ENCODE data around the gene KIF26A.

KIF26A gene

GRCh38 chr14:104107611-104108569 is 30.5 kb upstream of the KIF26A start:
- H2BK120ac ChIP-seq (ENCODE audit: low read depth, low read length), result no peak overlapping the region
- WGBS (ENCODE audit: extremely low coverage, insufficient coverage, low lambda C conversion rate), result no CpG with 5 or more reads among the region's 32 CpGs
- no peak for DNase-seq
- H3K4me2 ChIP-seq (ENCODE audit: low read length), result no peak overlapping the region
- H3K79me2 ChIP-seq (ENCODE audit: control insufficient read depth, insufficient read depth, low read length), result no peaks in the 10 kb centered on the region
- no peak overlapping the region for H3K9ac ChIP-seq (ENCODE audit: low read length)
- H3K4me1 ChIP-seq (ENCODE audit: control insufficient read depth, low read depth, low read length), result no peaks in the 10 kb centered on the region
- H3K56ac ChIP-seq (ENCODE audit: low read length), result no peak overlapping the region
- no peak overlapping the region for H3K18ac ChIP-seq (ENCODE audit: low read length)
- no peak overlapping the region for H3K23ac ChIP-seq (ENCODE audit: low read length)
- no peaks in the 10 kb centered on the region for H3K36me3 ChIP-seq (ENCODE audit: control insufficient read depth, insufficient read depth, low read length)
- H2AK5ac ChIP-seq (ENCODE audit: low read length), result no peak overlapping the region
- H3K4me3 ChIP-seq (ENCODE audit: low read length), result no peak overlapping the region
- H4K8ac ChIP-seq (ENCODE audit: low read depth, low read length), result no peak overlapping the region
- H3K79me1 ChIP-seq (ENCODE audit: low read length), result no peaks in the 10 kb centered on the region
- H2BK15ac ChIP-seq (replicated peaks; ENCODE audit: low read depth), result no peak overlapping the region
- H4K5ac ChIP-seq (ENCODE audit: low read length), result no peak overlapping the region
- no peak overlapping the region for H3K27ac ChIP-seq (ENCODE audit: low read depth, low read length)
- no peak overlapping the region for H2BK5ac ChIP-seq (ENCODE audit: low read length)
- no peaks in the 10 kb centered on the region for H3K27me3 ChIP-seq (ENCODE audit: insufficient read depth, low read length, poor library complexity)
- H3K4ac ChIP-seq (ENCODE audit: low read depth, low read length), result no peak overlapping the region

DNA sequence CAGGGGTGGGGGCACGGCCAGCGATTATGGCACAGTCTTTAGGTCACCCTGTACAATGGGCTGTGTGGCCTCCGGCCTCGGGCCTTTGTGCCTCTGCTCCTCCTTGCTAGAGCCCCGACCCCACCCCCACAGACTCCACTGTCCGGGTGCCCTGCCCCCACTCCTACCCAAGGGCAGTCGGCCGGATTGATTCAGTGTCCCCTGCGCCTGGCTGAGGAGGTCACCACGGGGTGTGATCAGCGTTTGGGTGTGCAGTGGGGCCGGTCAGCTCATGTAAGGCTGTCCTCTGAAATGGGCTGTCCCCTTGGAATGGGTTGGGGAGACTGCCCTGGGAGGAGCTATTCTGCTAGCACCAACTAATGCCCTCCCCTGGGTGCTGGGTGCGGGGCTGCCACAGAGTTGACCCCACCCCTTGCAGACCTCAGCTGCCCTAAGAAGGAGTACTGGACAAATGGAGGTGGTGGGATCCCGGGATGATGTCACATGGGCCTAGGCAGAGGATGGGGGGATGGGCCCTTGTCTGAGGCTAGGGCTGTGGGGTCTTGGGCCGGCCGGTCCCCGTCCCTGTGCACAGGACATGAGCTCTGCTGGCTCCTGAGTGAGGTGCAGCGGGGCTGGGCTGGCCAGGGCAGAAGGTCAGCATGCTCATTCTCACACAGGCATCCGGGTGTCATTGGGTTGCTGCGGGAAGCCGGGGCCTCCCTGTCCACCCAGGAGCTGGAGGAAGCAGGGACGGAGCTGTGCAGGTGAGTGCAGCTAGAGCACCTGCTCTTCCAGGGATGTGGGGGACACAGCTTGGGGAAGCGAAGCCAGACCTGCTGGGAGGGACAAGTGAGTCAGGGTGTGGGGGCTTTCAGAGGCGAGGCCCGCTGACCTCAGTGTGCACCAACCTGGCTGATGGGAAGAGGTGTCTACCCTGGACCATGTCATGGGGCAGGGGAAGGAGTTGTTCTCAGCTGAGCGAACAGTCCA is 29.5 kb upstream of the KIF26A start:
- H2BK15ac ChIP-seq (replicated peaks; ENCODE audit: low read depth), result no peak overlapping the region
- no peak overlapping the region for H4K8ac ChIP-seq (ENCODE audit: low read depth, low read length)
- H3K27me3 ChIP-seq (ENCODE audit: insufficient read depth, low read length, poor library complexity), result no peaks in the 10 kb centered on the region
- H3K18ac ChIP-seq (ENCODE audit: low read length), result no peak overlapping the region
- no peaks in the 10 kb centered on the region for H3K79me2 ChIP-seq (ENCODE audit: control insufficient read depth, insufficient read depth, low read length)
- WGBS (ENCODE audit: extremely low coverage, insufficient coverage, low lambda C conversion rate), result no CpG with 5 or more reads among the region's 26 CpGs
- H3K79me1 ChIP-seq (ENCODE audit: low read length), result no peaks in the 10 kb centered on the region
- no peak overlapping the region for H3K23ac ChIP-seq (ENCODE audit: low read length)
- no peak overlapping the region for H2BK5ac ChIP-seq (ENCODE audit: low read length)
- no peak overlapping the region for H4K5ac ChIP-seq (ENCODE audit: low read length)
- no peak overlapping the region for H2AK5ac ChIP-seq (ENCODE audit: low read length)
- H3K56ac ChIP-seq (ENCODE audit: low read length), result no peak overlapping the region
- no peak overlapping the region for H3K4me3 ChIP-seq (ENCODE audit: low read length)
- H3K27ac ChIP-seq (ENCODE audit: low read depth, low read length), result no peak overlapping the region
- H3K4me2 ChIP-seq (ENCODE audit: low read length), result no peak overlapping the region
- H3K36me3 ChIP-seq (ENCODE audit: control insufficient read depth, insufficient read depth, low read length), result no peaks in the 10 kb centered on the region
- DNase-seq, result no peak
- H3K4ac ChIP-seq (ENCODE audit: low read depth, low read length), result no peak overlapping the region
- H3K9ac ChIP-seq (ENCODE audit: low read length), result no peak overlapping the region
- no peak overlapping the region for H2BK120ac ChIP-seq (ENCODE audit: low read depth, low read length)
- H3K4me1 ChIP-seq (ENCODE audit: control insufficient read depth, low read depth, low read length), result no peaks in the 10 kb centered on the region

- H3K18ac ChIP-seq (ENCODE audit: low read length), result no peak overlapping the region
- DNase-seq, result no peak
- H3K4me2 ChIP-seq (ENCODE audit: low read length), result no peak overlapping the region
- no peaks in the 10 kb centered on the region for H3K79me2 ChIP-seq (ENCODE audit: control insufficient read depth, insufficient read depth, low read length)
- no peaks in the 10 kb centered on the region for H3K4me1 ChIP-seq (ENCODE audit: control insufficient read depth, low read depth, low read length)
- no peak overlapping the region for H3K23ac ChIP-seq (ENCODE audit: low read length)
- H3K27me3 ChIP-seq (ENCODE audit: insufficient read depth, low read length, poor library complexity), result no peaks in the 10 kb centered on the region
- H3K9ac ChIP-seq (ENCODE audit: low read length), result no peak overlapping the region
- no peak overlapping the region for H2AK5ac ChIP-seq (ENCODE audit: low read length)
- no peak overlapping the region for H4K5ac ChIP-seq (ENCODE audit: low read length)
- no peaks in the 10 kb centered on the region for H3K36me3 ChIP-seq (ENCODE audit: control insufficient read depth, insufficient read depth, low read length)
- H3K4me3 ChIP-seq (ENCODE audit: low read length), result no peak overlapping the region
- H4K8ac ChIP-seq (ENCODE audit: low read depth, low read length), result no peak overlapping the region
- no peak overlapping the region for H2BK15ac ChIP-seq (replicated peaks; ENCODE audit: low read depth)
- no peaks in the 10 kb centered on the region for H3K79me1 ChIP-seq (ENCODE audit: low read length)
- no peak overlapping the region for H3K27ac ChIP-seq (ENCODE audit: low read depth, low read length)
- no peak overlapping the region for H3K56ac ChIP-seq (ENCODE audit: low read length)
- no peak overlapping the region for H3K4ac ChIP-seq (ENCODE audit: low read depth, low read length)
- no peak overlapping the region for H2BK120ac ChIP-seq (ENCODE audit: low read depth, low read length)
- WGBS (ENCODE audit: extremely low coverage, insufficient coverage, low lambda C conversion rate), result no CpG with 5 or more reads among the region's 24 CpGs
- no peak overlapping the region for H2BK5ac ChIP-seq (ENCODE audit: low read length)
Measured at GRCh38 chr14:104109731-104110361, 28.5 kb upstream of the KIF26A start.

- no peak overlapping the region for H3K27ac ChIP-seq (ENCODE audit: low read depth, low read length)
- H2BK15ac ChIP-seq (replicated peaks; ENCODE audit: low read depth), result no peak overlapping the region
- no peak overlapping the region for H2AK5ac ChIP-seq (ENCODE audit: low read length)
- no peak overlapping the region for H3K56ac ChIP-seq (ENCODE audit: low read length)
- no peak overlapping the region for H2BK5ac ChIP-seq (ENCODE audit: low read length)
- no peak overlapping the region for H3K18ac ChIP-seq (ENCODE audit: low read length)
- no peaks in the 10 kb centered on the region for H3K4me1 ChIP-seq (ENCODE audit: control insufficient read depth, low read depth, low read length)
- no peak overlapping the region for H3K9ac ChIP-seq (ENCODE audit: low read length)
- no peaks in the 10 kb centered on the region for H3K79me1 ChIP-seq (ENCODE audit: low read length)
- no peaks in the 10 kb centered on the region for H3K36me3 ChIP-seq (ENCODE audit: control insufficient read depth, insufficient read depth, low read length)
- DNase-seq, result no peak
- H4K8ac ChIP-seq (ENCODE audit: low read depth, low read length), result no peak overlapping the region
- no peaks in the 10 kb centered on the region for H3K27me3 ChIP-seq (ENCODE audit: insufficient read depth, low read length, poor library complexity)
- H3K4me3 ChIP-seq (ENCODE audit: low read length), result no peak overlapping the region
- WGBS (ENCODE audit: extremely low coverage, insufficient coverage, low lambda C conversion rate), result no CpG with 5 or more reads among the region's 18 CpGs
- no peaks in the 10 kb centered on the region for H3K79me2 ChIP-seq (ENCODE audit: control insufficient read depth, insufficient read depth, low read length)
- no peak overlapping the region for H3K4ac ChIP-seq (ENCODE audit: low read depth, low read length)
- no peak overlapping the region for H3K23ac ChIP-seq (ENCODE audit: low read length)
- no peak overlapping the region for H4K5ac ChIP-seq (ENCODE audit: low read length)
- H3K4me2 ChIP-seq (ENCODE audit: low read length), result no peak overlapping the region
- no peak overlapping the region for H2BK120ac ChIP-seq (ENCODE audit: low read depth, low read length)
Measured at GRCh38 chr14:104110491-104111209, 27.7 kb upstream of the KIF26A start.
